ENCODE results near the gene LILRB5.
"Not testable (repeated sequence)": the region's sequence is repeated elsewhere in the genome, so short reads cannot be mapped to it uniquely, and the experiment has no call there.

Gene LILRB5

GRCh38 chr19:54297759-54298305 is 40.8 kb upstream of the LILRB5 start:
- no peak overlapping the region for H3K4me3 ChIP-seq (ENCODE audit: control insufficient read depth, low read depth, low read length)
- no peak for TF ChIP-seq CTCF (IDR thresholded peaks at IDR 0.05; ENCODE audit: control insufficient read depth, insufficient read depth, low read depth, low read length, missing control alignments)
- no peak for DNase-seq (ENCODE audit: low read depth)

- DNase-seq (ENCODE audit: low read depth), result no peak
- no peak for TF ChIP-seq CTCF (IDR thresholded peaks at IDR 0.05; ENCODE audit: control insufficient read depth, insufficient read depth, low read depth, low read length, missing control alignments)
Observed at GRCh38 chr19:54294539-54294938, 37.5 kb upstream of the LILRB5 start.

GRCh38 chr19:54289160-54289559 is 32.1 kb upstream of the LILRB5 start:
- not testable (repeated sequence) for H3K4me3 ChIP-seq (ENCODE audit: control insufficient read depth, low read depth, low read length); DNase-seq (ENCODE audit: low read depth)

More at GRCh38 chr19:54294539-54294938, 37.5 kb upstream of the LILRB5 start:
- H3K4me3 ChIP-seq (ENCODE audit: control insufficient read depth, low read depth, low read length), result no peak overlapping the region

GRCh38 chr19:54287456-54287855 is 30.4 kb upstream of the LILRB5 start:
- H3K4me3 ChIP-seq (ENCODE audit: control insufficient read depth, low read depth, low read length), result no peak overlapping the region
- TF ChIP-seq CTCF (IDR thresholded peaks at IDR 0.05; ENCODE audit: control insufficient read depth, insufficient read depth, low read depth, low read length, missing control alignments), result no peak
- DNase-seq (ENCODE audit: low read depth), result peak; percentile 11

- not testable (repeated sequence) for H3K4me3 ChIP-seq (ENCODE audit: control insufficient read depth, low read depth, low read length); DNase-seq (ENCODE audit: low read depth)
Observed at GRCh38 chr19:54286283-54286682, 29.2 kb upstream of the LILRB5 start.

GRCh38 chr19:54285427-54286056 is 28.5 kb upstream of the LILRB5 start:
- H3K4me3 ChIP-seq (ENCODE audit: control insufficient read depth, low read depth, low read length), result not testable (repeated sequence)

GRCh38 chr19:54282686-54283470 is 25.8 kb upstream of the LILRB5 start:
- no peak for DNase-seq (ENCODE audit: low read depth)
- no peak overlapping the region for H3K4me3 ChIP-seq (ENCODE audit: control insufficient read depth, low read depth, low read length)
- no peak for TF ChIP-seq CTCF (IDR thresholded peaks at IDR 0.05; ENCODE audit: control insufficient read depth, insufficient read depth, low read depth, low read length, missing control alignments)

More at GRCh38 chr19:54285427-54286056, 28.5 kb upstream of the LILRB5 start:
- DNase-seq (ENCODE audit: low read depth), result not testable (repeated sequence)

GRCh38 chr19:54281729-54282075 is 24.6 kb upstream of the LILRB5 start:
- not testable (repeated sequence) for DNase-seq (ENCODE audit: low read depth)

More at GRCh38 chr19:54281729-54282075, 24.6 kb upstream of the LILRB5 start:
- not testable (repeated sequence) for H3K4me3 ChIP-seq (ENCODE audit: control insufficient read depth, low read depth, low read length)

All from AG09309 (cell line).